Smooth muscle cell of the brain vasculature (primary cell): ENCODE data around the gene TENT5C.

Experiments used
- DNase-seq: peaks from one replicate; pipeline ENCODE4 v3.0.0-alpha.2; 2012; ENCODE audit warnings: low read depth, low spot score

Gene TENT5C

GRCh38 chr1:117634631-117635030 is 28.8 kb downstream of the TENT5C start:
- no peak for DNase-seq

- no peak for DNase-seq
Observed at GRCh38 chr1:117635805-117636204, 30.0 kb downstream of the TENT5C start.

- no peak for DNase-seq
Observed at GRCh38 chr1:117636637-117637425, 31.0 kb downstream of the TENT5C start.

- no peak for DNase-seq
Observed at GRCh38 chr1:117638141-117638540, 32.3 kb downstream of the TENT5C start.

GRCh38 chr1:117638759-117639158 is 32.9 kb downstream of the TENT5C start:
- no peak for DNase-seq

GRCh38 chr1:117639741-117640140 is 33.9 kb downstream of the TENT5C start:
- DNase-seq, result no peak

- no peak for DNase-seq
Observed at GRCh38 chr1:117641536-117641935, 35.7 kb downstream of the TENT5C start.

GRCh38 chr1:117642963-117643362 is 37.1 kb downstream of the TENT5C start:
- DNase-seq, result no peak

- DNase-seq, result no peak
Observed at GRCh38 chr1:117643601-117644000, 37.8 kb downstream of the TENT5C start.

- no peak for DNase-seq
Observed at GRCh38 chr1:117644696-117645311, 39.0 kb downstream of the TENT5C start.

GRCh38 chr1:117645343-117645742 is 39.5 kb downstream of the TENT5C start:
- DNase-seq, result no peak

GRCh38 chr1:117646007-117646811 is 40.4 kb downstream of the TENT5C start:
- DNase-seq, result no peak

GRCh38 chr1:117646956-117647355 is 41.1 kb downstream of the TENT5C start:
- no peak for DNase-seq

- DNase-seq, result no peak
Observed at GRCh38 chr1:117648015-117648414, 42.2 kb downstream of the TENT5C start.

- DNase-seq, result no peak
Observed at GRCh38 chr1:117650840-117651568, 45.2 kb downstream of the TENT5C start.

GRCh38 chr1:117651616-117652015 is 45.8 kb downstream of the TENT5C start:
- DNase-seq, result no peak

GRCh38 chr1:117652421-117652820 is 46.6 kb downstream of the TENT5C start:
- DNase-seq, result no peak

- no peak for DNase-seq
Observed at GRCh38 chr1:117653195-117653594, 47.3 kb downstream of the TENT5C start.

- no peak for DNase-seq
Observed at GRCh38 chr1:117653732-117654492, 48.1 kb downstream of the TENT5C start.

GRCh38 chr1:117654493-117655219 is 48.8 kb downstream of the TENT5C start:
- no peak for DNase-seq
